Tibial nerve (tissue), 4 donors: ENCODE results near the gene SLC40A1.

ENCODE experiments used
- EP300 ChIP-seq, 2 donors: sonication (generic); formaldehyde crosslinking; IDR thresholded peaks; one replicate each; pipeline ENCODE4 v1.6.1; 2017; ENCODE audit warnings: antibody characterized with exemption in 2 of 2, mild to moderate bottlenecking in 1 of 2
- POLR2A ChIP-seq, 2 donors: fragments of 450-650 bp; IDR thresholded peaks; one replicate each; pipeline ENCODE4 v1.6.1; 2017; ENCODE audit warnings: antibody characterized with exemption in 2 of 2, mild to moderate bottlenecking in 2 of 2, moderate library complexity in 2 of 2
- TF ChIP-seq, protein P1 (sequence below), 5 experiments: fragments of 200-600 bp in 3 of 5; fragments of 450-650 bp in 2 of 5; sonication (generic) in 3 of 5; IDR thresholded peaks; one replicate each; pipeline ENCODE4 v1.5.1; 2016 to 2019; ENCODE audit warnings: antibody characterized with exemption in 5 of 5, mild to moderate bottlenecking in 3 of 5, moderate library complexity in 2 of 5

DNA sequence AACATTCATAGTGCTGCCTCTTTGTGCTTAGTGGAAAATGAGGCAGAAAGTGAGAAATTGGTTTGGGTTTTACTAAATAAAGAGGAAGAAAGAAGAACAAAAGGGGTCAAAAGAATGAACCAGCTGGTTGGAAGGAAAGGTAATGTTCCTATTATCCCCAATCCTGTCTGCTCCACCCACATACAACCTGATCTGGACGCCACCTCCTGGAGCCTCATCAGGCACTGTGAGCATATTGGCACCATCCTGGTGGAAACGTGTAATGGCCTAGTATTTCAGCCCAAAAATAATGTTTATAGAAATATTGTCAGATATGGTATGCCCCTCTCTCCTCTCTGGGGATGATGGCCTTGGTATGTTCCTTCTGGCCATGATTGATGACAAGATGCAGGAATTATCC is 45.0 kb upstream of the SLC40A1 start:
- TF ChIP-seq, protein P1, sequence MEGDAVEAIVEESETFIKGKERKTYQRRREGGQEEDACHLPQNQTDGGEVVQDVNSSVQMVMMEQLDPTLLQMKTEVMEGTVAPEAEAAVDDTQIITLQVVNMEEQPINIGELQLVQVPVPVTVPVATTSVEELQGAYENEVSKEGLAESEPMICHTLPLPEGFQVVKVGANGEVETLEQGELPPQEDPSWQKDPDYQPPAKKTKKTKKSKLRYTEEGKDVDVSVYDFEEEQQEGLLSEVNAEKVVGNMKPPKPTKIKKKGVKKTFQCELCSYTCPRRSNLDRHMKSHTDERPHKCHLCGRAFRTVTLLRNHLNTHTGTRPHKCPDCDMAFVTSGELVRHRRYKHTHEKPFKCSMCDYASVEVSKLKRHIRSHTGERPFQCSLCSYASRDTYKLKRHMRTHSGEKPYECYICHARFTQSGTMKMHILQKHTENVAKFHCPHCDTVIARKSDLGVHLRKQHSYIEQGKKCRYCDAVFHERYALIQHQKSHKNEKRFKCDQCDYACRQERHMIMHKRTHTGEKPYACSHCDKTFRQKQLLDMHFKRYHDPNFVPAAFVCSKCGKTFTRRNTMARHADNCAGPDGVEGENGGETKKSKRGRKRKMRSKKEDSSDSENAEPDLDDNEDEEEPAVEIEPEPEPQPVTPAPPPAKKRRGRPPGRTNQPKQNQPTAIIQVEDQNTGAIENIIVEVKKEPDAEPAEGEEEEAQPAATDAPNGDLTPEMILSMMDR (IDR thresholded peaks at IDR 0.05) = no peak
- TF ChIP-seq POLR2A (IDR thresholded peaks at IDR 0.05) = no peak
- TF ChIP-seq EP300 (IDR thresholded peaks at IDR 0.05) = no peak
